Mesothelial cell of epicardium (in vitro differentiated cells): Measurements from ENCODE around the gene GALK1. TPM values are rescaled to one million over a fixed set of nuclear protein-coding genes. Genes with fewer than 3 reads are reported as not detected.

Source experiments
- DNase-seq, 2 experiments: peaks; one replicate each; pipeline ENCODE4 v3.0.0; 2021; ENCODE audit warnings: low spot score in 2 of 2; ENCODE audit not compliant: unreplicated experiment in 2 of 2
- H3K27ac Mint-ChIP-seq: 2 replicates; pipeline ENCODE4 v1.8.0; 2021; ENCODE audit warnings: mixed read lengths
- H3K27me3 Mint-ChIP-seq: 2 replicates; pipeline ENCODE4 v1.8.0; 2021; ENCODE audit warnings: low read depth, mixed read lengths
- H3K36me3 Mint-ChIP-seq: 2 replicates; pipeline ENCODE4 v1.8.0; 2021; ENCODE audit warnings: mixed read lengths
- H3K4me1 Mint-ChIP-seq: 2 replicates; pipeline ENCODE4 v1.8.0; 2021; ENCODE audit warnings: mixed read lengths
- H3K4me3 Mint-ChIP-seq: 2 replicates; pipeline ENCODE4 v1.8.0; 2021; ENCODE audit warnings: mild to moderate bottlenecking, moderate library complexity, mixed read lengths
- H3K9me3 Mint-ChIP-seq: 2 replicates; pipeline ENCODE4 v1.8.0; 2021; ENCODE audit warnings: mixed read lengths
- CTCF ChIP-seq: fragments of 200-600 bp; sonication (generic); IDR thresholded peaks from one replicate; pipeline ENCODE4 v1.5.0; 2021; ENCODE audit warnings: antibody characterized with exemption; ENCODE audit not compliant: unreplicated experiment
- total RNA-seq: library from RNA; stranded (reverse); gene quantifications from 3 replicates; pipeline ENCODE4 v1.2.1, GENCODE V29; 2021

GALK1 gene
- total RNA-seq, 1 donor from 2014 or later = 32.1 TPM

GRCh38 chr17:75737133-75737962, 27.6 kb downstream of the GALK1 start:
- H3K9me3 Mint-ChIP-seq = no peaks in the 10 kb centered on the region
- H3K4me3 Mint-ChIP-seq = no peak overlapping the region
- no peak overlapping the region for H3K27ac Mint-ChIP-seq
- H3K27me3 Mint-ChIP-seq = no peaks in the 10 kb centered on the region
- peaks cover 13% of the 10 kb centered on the region for H3K36me3 Mint-ChIP-seq
- DNase-seq = no peak
- no peaks in the 10 kb centered on the region for H3K4me1 Mint-ChIP-seq
- TF ChIP-seq CTCF = no peak

GRCh38 chr17:75736173-75736835, 28.7 kb downstream of the GALK1 start:
- H3K27ac Mint-ChIP-seq = no peak overlapping the region
- H3K36me3 Mint-ChIP-seq = peaks cover 14% of the 10 kb centered on the region
- no peaks in the 10 kb centered on the region for H3K9me3 Mint-ChIP-seq

GRCh38 chr17:75734674-75735294, 30.2 kb downstream of the GALK1 start:
- DNase-seq = no peak
- peaks cover 10% of the 10 kb centered on the region for H3K36me3 Mint-ChIP-seq
- H3K4me1 Mint-ChIP-seq = no peaks in the 10 kb centered on the region
- H3K27me3 Mint-ChIP-seq = no peaks in the 10 kb centered on the region
- TF ChIP-seq CTCF = no peak
- H3K4me3 Mint-ChIP-seq = no peak overlapping the region
- H3K27ac Mint-ChIP-seq = no peak overlapping the region
- no peaks in the 10 kb centered on the region for H3K9me3 Mint-ChIP-seq

More at GRCh38 chr17:75736173-75736835, 28.7 kb downstream of the GALK1 start:
- H3K4me3 Mint-ChIP-seq = no peak overlapping the region
- no peaks in the 10 kb centered on the region for H3K4me1 Mint-ChIP-seq
- no peak for DNase-seq
- no peaks in the 10 kb centered on the region for H3K27me3 Mint-ChIP-seq
- TF ChIP-seq CTCF = no peak

GRCh38 chr17:75733471-75733870, 31.5 kb downstream of the GALK1 start:
- Mint-ChIP-seq H3K4me1 (no peaks in the 10 kb centered on the region), H3K4me3 (no peak overlapping the region), H3K36me3 (peaks cover 13% of the 10 kb centered on the region), H3K9me3 (no peaks in the 10 kb centered on the region), H3K27me3 (no peaks in the 10 kb centered on the region), H3K27ac (no peak overlapping the region)
- no peak for DNase-seq
- TF ChIP-seq CTCF = no peak

GRCh38 chr17:75731716-75732498, 33.1 kb downstream of the GALK1 start:
- Mint-ChIP-seq H3K27ac (no peak overlapping the region), H3K36me3 (peaks cover 16% of the 10 kb centered on the region), H3K4me1 (no peaks in the 10 kb centered on the region), H3K27me3 (no peaks in the 10 kb centered on the region), H3K9me3 (no peaks in the 10 kb centered on the region), H3K4me3 (no peak overlapping the region)
- no peak for DNase-seq
- no peak for TF ChIP-seq CTCF
